Tibial nerve (tissue), 4 donors: Measurements from ENCODE around the gene GFPT2. TPM values are rescaled to one million over a fixed set of nuclear protein-coding genes. Genes with fewer than 3 reads are reported as not detected.

ENCODE experiments used
- DNase-seq, 2 donors: peaks; one replicate each; pipeline ENCODE4 v3.0.0-alpha.2; 2019; ENCODE audit warnings: low spot score in 2 of 2
- H3K27ac ChIP-seq, 4 donors: fragments of 200-600 bp; sonication (generic) in 3 of 4; one replicate each; pipeline ENCODE4 v1.5.1; 2017 to 2019; ENCODE audit warnings: mild to moderate bottlenecking in 1 of 4
- H3K27me3 ChIP-seq, 2 donors: fragments of 200-600 bp; sonication (generic) in 1 of 2; one replicate each; pipeline versions ENCODE4 v1.5.1 to v1.6.0; 2017 to 2019
- H3K36me3 ChIP-seq, 3 donors: fragments of 200-600 bp; sonication (generic); one replicate each; pipeline ENCODE4 v1.5.1; 2018 to 2019
- H3K4me1 ChIP-seq, 4 donors: fragments of 200-600 bp; sonication (generic) in 3 of 4; one replicate each; pipeline ENCODE4 v1.5.1; 2017 to 2019
- H3K4me3 ChIP-seq, 4 donors: fragments of 200-600 bp; sonication (generic) in 3 of 4; one replicate each; pipeline ENCODE4 v1.5.1; 2017 to 2019; ENCODE audit warnings: mild to moderate bottlenecking in 1 of 4, moderate library complexity in 1 of 4
- H3K9me3 ChIP-seq, 4 donors: fragments of 200-600 bp; sonication (generic) in 3 of 4; one replicate each; pipeline ENCODE4 v1.5.1; 2017 to 2019
- EP300 ChIP-seq, 2 donors: sonication (generic); formaldehyde crosslinking; IDR thresholded peaks; one replicate each; pipeline ENCODE4 v1.6.1; 2017; ENCODE audit warnings: antibody characterized with exemption in 2 of 2, mild to moderate bottlenecking in 1 of 2
- POLR2A ChIP-seq, 2 donors: fragments of 450-650 bp; IDR thresholded peaks; one replicate each; pipeline ENCODE4 v1.6.1; 2017; ENCODE audit warnings: antibody characterized with exemption in 2 of 2, mild to moderate bottlenecking in 2 of 2, moderate library complexity in 2 of 2
- WGBS, 2 donors: methylation state at CpG; one replicate each; pipeline ENCODE4 v1.1.5; 2018; 5-methylcytosine and 5-hydroxymethylcytosine counted together
- total RNA-seq, 4 donors: library from RNA; depleted of rRNA; stranded (reverse); fragments of >200 nt; gene quantifications; one replicate each; pipeline ENCODE4 v1.1.0, GENCODE V29; 2016
- TF ChIP-seq, protein P1 (sequence below), 5 experiments: fragments of 200-600 bp in 3 of 5; fragments of 450-650 bp in 2 of 5; sonication (generic) in 3 of 5; IDR thresholded peaks; one replicate each; pipeline ENCODE4 v1.5.1; 2016 to 2019; ENCODE audit warnings: antibody characterized with exemption in 5 of 5, mild to moderate bottlenecking in 3 of 5, moderate library complexity in 2 of 5

Gene GFPT2
- total RNA-seq, 4 donors from 2014 or later = 36.1 to 64.5 (median 49.2) TPM

DNA sequence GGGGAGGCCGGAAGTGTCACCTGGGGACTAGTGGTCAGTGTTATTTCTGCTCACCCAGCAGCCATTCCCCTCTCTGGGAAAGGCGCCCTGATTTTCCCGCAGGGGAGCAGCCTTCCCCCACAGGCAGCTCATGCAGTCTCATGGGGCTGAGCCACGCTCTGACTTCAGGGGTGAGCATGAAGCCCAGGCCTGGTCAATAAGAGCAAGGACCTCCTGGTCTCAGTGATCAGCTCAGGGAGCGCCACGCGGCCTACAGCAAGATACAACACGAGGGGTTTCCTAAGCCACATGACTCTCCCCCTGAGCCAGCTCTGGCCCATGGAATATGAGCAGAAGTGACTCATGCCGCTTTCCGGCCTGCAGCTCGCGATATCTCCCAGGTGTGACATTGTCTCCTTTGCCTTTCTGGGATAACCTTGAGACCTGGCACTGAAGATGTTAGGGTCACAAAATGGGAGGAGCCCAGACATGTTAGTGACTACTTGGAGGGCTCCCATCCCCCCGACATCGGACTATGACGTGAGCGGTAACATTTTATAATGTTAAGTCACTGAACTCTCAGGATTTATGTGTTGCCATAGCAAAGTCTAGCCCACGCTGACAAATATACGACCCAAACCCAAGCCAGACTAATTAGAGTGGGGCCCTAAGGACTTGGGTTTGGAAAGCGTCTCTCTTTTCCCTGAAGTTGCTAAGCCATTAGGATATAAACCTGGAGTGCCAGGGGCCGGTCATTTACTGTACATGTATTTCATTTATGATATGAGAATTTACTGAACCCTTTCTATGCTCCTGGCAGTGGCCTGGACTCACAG is 46.5 kb upstream of the GFPT2 start:
- TF ChIP-seq EP300 (IDR thresholded peaks at IDR 0.05) (no peak), POLR2A (IDR thresholded peaks at IDR 0.05) (no peak)
- TF ChIP-seq, protein P1, sequence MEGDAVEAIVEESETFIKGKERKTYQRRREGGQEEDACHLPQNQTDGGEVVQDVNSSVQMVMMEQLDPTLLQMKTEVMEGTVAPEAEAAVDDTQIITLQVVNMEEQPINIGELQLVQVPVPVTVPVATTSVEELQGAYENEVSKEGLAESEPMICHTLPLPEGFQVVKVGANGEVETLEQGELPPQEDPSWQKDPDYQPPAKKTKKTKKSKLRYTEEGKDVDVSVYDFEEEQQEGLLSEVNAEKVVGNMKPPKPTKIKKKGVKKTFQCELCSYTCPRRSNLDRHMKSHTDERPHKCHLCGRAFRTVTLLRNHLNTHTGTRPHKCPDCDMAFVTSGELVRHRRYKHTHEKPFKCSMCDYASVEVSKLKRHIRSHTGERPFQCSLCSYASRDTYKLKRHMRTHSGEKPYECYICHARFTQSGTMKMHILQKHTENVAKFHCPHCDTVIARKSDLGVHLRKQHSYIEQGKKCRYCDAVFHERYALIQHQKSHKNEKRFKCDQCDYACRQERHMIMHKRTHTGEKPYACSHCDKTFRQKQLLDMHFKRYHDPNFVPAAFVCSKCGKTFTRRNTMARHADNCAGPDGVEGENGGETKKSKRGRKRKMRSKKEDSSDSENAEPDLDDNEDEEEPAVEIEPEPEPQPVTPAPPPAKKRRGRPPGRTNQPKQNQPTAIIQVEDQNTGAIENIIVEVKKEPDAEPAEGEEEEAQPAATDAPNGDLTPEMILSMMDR (IDR thresholded peaks at IDR 0.05) = no peak
- H3K9me3 ChIP-seq = peaks cover 0 to 12% (median 0%) of the 10 kb centered on the region in 4 donors
- H3K27ac ChIP-seq = no peak overlapping the region
- no peak for DNase-seq
- H3K27me3 ChIP-seq = no peaks in the 10 kb centered on the region
- H3K4me3 ChIP-seq = no peak overlapping the region
- H3K4me1 ChIP-seq = no peaks in the 10 kb centered on the region
- 68 to 71% methylated on average over 16 to 20 of the region's 20 CpGs for WGBS, 2 donors
- H3K36me3 ChIP-seq = no peaks in the 10 kb centered on the region

DNA sequence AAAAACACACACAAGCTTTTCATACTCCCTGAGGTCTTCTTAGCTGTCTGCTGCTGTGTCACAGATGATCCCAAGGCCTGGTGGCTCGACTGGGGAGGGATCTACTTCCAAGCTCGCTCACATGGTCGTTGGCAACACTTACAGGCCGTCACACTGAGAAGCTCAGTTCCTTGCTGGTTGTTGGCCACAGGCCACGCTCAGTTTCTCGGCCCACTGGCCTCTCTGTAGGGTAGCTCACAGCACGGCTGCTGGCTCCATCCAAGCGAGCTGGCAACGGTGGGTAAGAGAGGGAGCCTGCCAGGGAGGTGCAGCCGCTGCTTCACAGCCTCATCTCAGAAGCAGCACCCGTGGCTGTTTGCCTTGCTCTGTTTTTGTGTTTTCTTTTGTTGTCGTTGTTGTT is 43.8 kb upstream of the GFPT2 start:
- DNase-seq = no peak
- Histone ChIP-seq H3K27me3 (no peaks in the 10 kb centered on the region), H3K4me3 (no peak overlapping the region), H3K4me1 (no peaks in the 10 kb centered on the region), H3K36me3 (no peaks in the 10 kb centered on the region), H3K27ac (no peak overlapping the region), H3K9me3 (peaks cover 0 to 3% (median 0%) of the 10 kb centered on the region in 4 donors)
- 72 to 79% methylated on average over 11 to 12 of the region's 12 CpGs for WGBS, 2 donors
- TF ChIP-seq, protein P1 (IDR thresholded peaks at IDR 0.05) = no peak
- TF ChIP-seq POLR2A (IDR thresholded peaks at IDR 0.05) = no peak
- no peak for TF ChIP-seq EP300 (IDR thresholded peaks at IDR 0.05)

DNA sequence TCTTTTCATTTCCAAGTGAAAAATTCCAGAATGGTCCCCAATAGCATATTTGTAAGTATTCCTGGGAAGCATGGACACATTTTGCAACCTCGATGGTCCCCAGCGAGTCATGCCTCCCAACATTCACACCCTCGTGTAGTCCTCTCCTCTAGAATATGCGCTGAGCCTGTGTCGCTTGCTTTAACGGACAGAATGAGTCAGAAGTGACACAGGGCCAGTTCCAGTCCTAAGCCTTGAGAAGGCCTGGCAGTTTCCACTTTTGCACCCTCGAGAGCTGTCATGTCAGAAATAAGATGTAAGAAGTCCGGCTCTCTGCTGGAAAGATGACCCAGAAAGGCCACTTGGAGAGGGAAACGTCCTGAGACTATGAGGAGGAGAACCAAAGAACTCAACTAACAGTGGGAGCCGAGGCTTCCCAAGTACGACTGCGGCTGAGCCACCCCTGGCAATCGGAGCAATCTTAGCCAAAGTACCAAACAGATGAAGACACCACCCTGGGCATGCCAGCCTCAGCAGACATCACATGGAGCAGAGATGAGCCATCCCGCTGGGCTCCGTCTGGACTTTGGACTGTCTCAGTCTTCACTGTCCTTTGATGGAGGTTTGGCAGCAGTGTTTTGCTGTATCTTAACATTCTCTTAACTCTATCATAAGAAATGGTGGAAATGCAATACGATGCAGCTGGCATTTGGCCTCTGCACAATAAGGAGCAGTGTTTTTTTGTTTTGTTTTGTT is 42.6 kb upstream of the GFPT2 start:
- WGBS, 2 donors = 69 to 71% methylated on average over 16 of the region's 16 CpGs
- DNase-seq = no peak
- no peaks in the 10 kb centered on the region for H3K9me3 ChIP-seq
- H3K4me3 ChIP-seq = no peak overlapping the region
- H3K27ac ChIP-seq = no peak overlapping the region
- no peaks in the 10 kb centered on the region for H3K27me3 ChIP-seq
- H3K36me3 ChIP-seq = no peaks in the 10 kb centered on the region
- TF ChIP-seq, protein P1 (IDR thresholded peaks at IDR 0.05) = no peak
- TF ChIP-seq EP300 (IDR thresholded peaks at IDR 0.05) (no peak), POLR2A (IDR thresholded peaks at IDR 0.05) (no peak)
- no peaks in the 10 kb centered on the region for H3K4me1 ChIP-seq

DNA sequence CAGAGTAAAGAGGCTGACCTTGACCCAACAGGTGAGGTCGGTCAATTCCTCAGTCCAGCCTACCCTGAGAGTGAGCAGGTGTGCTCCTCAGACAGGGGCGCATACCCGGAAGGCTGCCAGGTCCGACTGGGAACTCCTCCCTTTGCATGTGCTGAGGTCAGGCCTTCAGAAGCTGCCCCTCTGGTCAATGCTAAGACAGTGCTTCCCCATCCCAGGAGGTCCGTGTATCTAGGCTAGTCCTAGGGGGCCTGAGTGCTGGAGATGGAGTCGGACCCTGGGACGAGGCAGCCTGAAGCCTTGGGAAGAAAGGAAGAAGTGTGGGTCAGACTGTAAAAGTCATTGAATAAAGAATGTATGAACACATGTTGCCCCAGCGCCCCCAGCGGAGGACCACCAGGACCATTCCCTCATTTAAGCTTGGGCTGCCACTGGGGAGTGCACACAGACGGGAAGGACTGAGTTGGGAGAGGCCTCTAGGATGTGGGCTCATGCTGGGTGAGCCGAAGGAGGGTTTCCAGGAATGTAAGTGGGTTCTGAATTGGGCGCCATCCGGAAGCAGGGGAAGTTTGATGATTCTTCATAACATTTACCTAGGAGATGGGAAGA is 41.0 kb upstream of the GFPT2 start:
- Histone ChIP-seq H3K27ac (no peak overlapping the region), H3K36me3 (no peaks in the 10 kb centered on the region), H3K4me1 (no peaks in the 10 kb centered on the region), H3K9me3 (no peaks in the 10 kb centered on the region), H3K4me3 (no peak overlapping the region), H3K27me3 (no peaks in the 10 kb centered on the region)
- TF ChIP-seq, protein P1 (IDR thresholded peaks at IDR 0.05) = no peak
- TF ChIP-seq POLR2A (IDR thresholded peaks at IDR 0.05) = no peak
- no peak for TF ChIP-seq EP300 (IDR thresholded peaks at IDR 0.05)
- DNase-seq = no peak
- 85 to 90% methylated on average over 13 of the region's 13 CpGs for WGBS, 2 donors

DNA sequence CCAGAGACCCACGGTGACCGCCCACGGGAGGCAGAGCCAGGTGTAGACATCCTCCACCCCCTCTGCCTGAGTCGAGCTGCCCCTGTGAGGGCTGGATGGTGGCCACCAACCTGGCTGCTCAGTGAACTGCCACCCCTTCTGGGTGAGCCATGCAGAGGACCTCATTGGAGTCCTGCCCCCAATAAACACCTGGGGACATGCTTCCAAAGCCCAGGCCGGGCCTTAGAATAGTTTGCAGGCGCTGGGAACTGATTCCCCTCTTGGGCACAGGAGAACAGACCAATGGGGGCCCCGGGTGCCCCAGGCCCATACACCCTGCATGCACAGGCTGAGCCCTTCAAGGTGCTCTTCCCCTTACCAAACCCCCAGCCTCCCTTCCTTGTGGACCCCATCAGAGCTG is 38.1 kb upstream of the GFPT2 start:
- Histone ChIP-seq H3K27ac (no peak overlapping the region), H3K4me1 (no peaks in the 10 kb centered on the region), H3K27me3 (no peaks in the 10 kb centered on the region), H3K4me3 (no peak overlapping the region), H3K9me3 (no peaks in the 10 kb centered on the region), H3K36me3 (no peaks in the 10 kb centered on the region)
- TF ChIP-seq POLR2A (IDR thresholded peaks at IDR 0.05) (no peak), EP300 (IDR thresholded peaks at IDR 0.05) (no peak)
- TF ChIP-seq, protein P1 (IDR thresholded peaks at IDR 0.05) = no peak
- WGBS, 2 donors = 72 to 90% methylated on average over 5 to 7 of the region's 7 CpGs
- no peak for DNase-seq
